GM19452 (cell line): ENCODE data around the gene EBP.
A peak's percentile ranks its signal among the peaks of the same experiment; 100 is the strongest.
"Not testable (repeated sequence)": the region's sequence is repeated elsewhere in the genome, so short reads cannot be mapped to it uniquely, and the experiment has no call there.

Experiments used
- ATAC-seq: cut with Tn5 transposase; IDR thresholded peaks from one replicate; pipeline ENCODE4 v1.9.1; 2021; ENCODE audit not compliant: unreplicated experiment

Gene EBP

GRCh38 chrX:48520976-48521352 is 644 bp upstream of the EBP start:
- ATAC-seq = no peak

GRCh38 chrX:48522291-48522690 is 683 bp downstream of the EBP start:
- no peak for ATAC-seq

GRCh38 chrX:48523682-48524081 is 2.1 kb downstream of the EBP start:
- ATAC-seq = no peak

- ATAC-seq = not testable (repeated sequence)
These were observed 4.2 kb downstream of the EBP start for GRCh38 chrX:48525853-48526252.

GRCh38 chrX:48530736-48531135 is 9.1 kb downstream of the EBP start:
- no peak for ATAC-seq

- no peak for ATAC-seq
These were observed 9.9 kb downstream of the EBP start for GRCh38 chrX:48531358-48531959.

- ATAC-seq = no peak
These were observed 10.6 kb downstream of the EBP start for GRCh38 chrX:48532161-48532560.

- ATAC-seq = no peak
These were observed 11.6 kb downstream of the EBP start for GRCh38 chrX:48533165-48533564.

- ATAC-seq = no peak
These were observed 17.2 kb downstream of the EBP start for GRCh38 chrX:48538641-48539344.

GRCh38 chrX:48539345-48540027 is 17.9 kb downstream of the EBP start, which contains the start of gene TBC1D25:
TSS of gene TBC1D25 (plus strand) at chrX:48539714. CDS start at chrX:48539798, 84 bp downstream.
- ATAC-seq = peak; percentile 83

GRCh38 chrX:48540028-48540375 is 18.4 kb downstream of the EBP start:
- ATAC-seq = peak; percentile 26

- no peak for ATAC-seq
These were observed 18.9 kb downstream of the EBP start for GRCh38 chrX:48540480-48540879.

GRCh38 chrX:48541140-48541814 is 19.7 kb downstream of the EBP start:
- no peak for ATAC-seq

- no peak for ATAC-seq
These were observed 27.3 kb downstream of the EBP start for GRCh38 chrX:48548871-48549270.

- not testable (repeated sequence) for ATAC-seq
These were observed 34.2 kb downstream of the EBP start for GRCh38 chrX:48555731-48556325.

GRCh38 chrX:48558271-48558670 is 36.7 kb downstream of the EBP start:
- no peak for ATAC-seq

GRCh38 chrX:48559636-48560035 is 38.0 kb downstream of the EBP start:
- no peak for ATAC-seq

GRCh38 chrX:48560056-48560455 is 38.4 kb downstream of the EBP start:
- ATAC-seq = no peak

GRCh38 chrX:48560681-48561080 is 39.1 kb downstream of the EBP start:
- no peak for ATAC-seq

- ATAC-seq = no peak
These were observed 48.4 kb downstream of the EBP start for GRCh38 chrX:48569958-48570357.

- no peak for ATAC-seq
These were observed 52.2 kb downstream of the EBP start for GRCh38 chrX:48573690-48574269.
